HepG2 (cell line): ENCODE data around the gene METRN. TPM values are rescaled to one million over a fixed set of nuclear protein-coding genes. Genes with fewer than 3 reads are reported as not detected.

Experiments
- GPN1 ChIP-seq: sonication (generic); formaldehyde crosslinking; IDR thresholded peaks from 2 replicates; pipeline ENCODE4 v1.5.1; 2020; ENCODE audit warnings: missing genetic modification reagents, borderline replicate concordance
- HMG20B ChIP-seq: conservative IDR thresholded peaks from 2 replicates; pipeline ENCODE4 v1.6.1; 2016; ENCODE audit warnings: missing genetic modification reagents, missing compliant biosample characterization
- IKZF4 ChIP-seq: sonication (generic); formaldehyde crosslinking; IDR thresholded peaks from 2 replicates; pipeline ENCODE4 v1.5.1; 2020; ENCODE audit warnings: borderline replicate concordance, mild to moderate bottlenecking, low read depth, missing genetic modification reagents; ENCODE audit errors: not compliant biosample characterization
- IRX3 ChIP-seq: sonication (generic); formaldehyde crosslinking; IDR thresholded peaks from 2 replicates; pipeline ENCODE4 v1.8.1; 2023; ENCODE audit warnings: mild to moderate bottlenecking, low read depth, missing genetic modification reagents, borderline replicate concordance
- KAT7 ChIP-seq: IDR thresholded peaks from 2 replicates; pipeline ENCODE4 v1.6.1; 2018; ENCODE audit warnings: borderline replicate concordance, missing compliant biosample characterization
- LCORL ChIP-seq, 2 experiments: fragments of 450-650 bp in 1 of 2; sonication (generic) in 1 of 2; formaldehyde crosslinking in 1 of 2; IDR thresholded peaks; 2 replicates each; pipeline versions ENCODE4 v1.5.0 to v1.6.1; 2017 to 2020; ENCODE audit warnings: antibody characterized with exemption in 1 of 2, missing genetic modification reagents in 1 of 2
- MBNL3 ChIP-seq: fragments of 250-450 bp; sonication (Bioruptor Pico); conservative IDR thresholded peaks from 2 replicates; pipeline ENCODE4 v1.8.0; 2022; ENCODE audit warnings: mild to moderate bottlenecking, inconsistent platforms
- MTF1 ChIP-seq: sonication (generic); formaldehyde crosslinking; IDR thresholded peaks from 2 replicates; pipeline ENCODE4 v1.5.0; 2020; ENCODE audit warnings: missing genetic modification reagents
- POLR2A ChIP-seq, 2 experiments: IDR thresholded peaks; 2 replicates each; pipeline ENCODE4 v1.6.1; 2011; ENCODE audit warnings: low read depth in 2 of 2, low read length in 2 of 2, mild to moderate bottlenecking in 1 of 2, moderate library complexity in 1 of 2; ENCODE audit not compliant: insufficient read depth in 1 of 2
- SRSF9 ChIP-seq: fragments of 200-400 bp; formaldehyde crosslinking; IDR thresholded peaks from 2 replicates; pipeline ENCODE4 v1.6.1; 2018; ENCODE audit warnings: borderline replicate concordance, mild to moderate bottlenecking, low read depth, low read length; ENCODE audit not compliant: insufficient read depth, poor library complexity, severe bottlenecking
- SSRP1 ChIP-seq: IDR thresholded peaks from 2 replicates; pipeline ENCODE4 v1.6.1; 2016; ENCODE audit warnings: control low read depth
- TAF15 ChIP-seq: fragments of 200-400 bp; formaldehyde crosslinking; IDR thresholded peaks from one replicate; pipeline ENCODE4 v1.6.1; 2018; ENCODE audit warnings: mild to moderate bottlenecking, low read depth, low read length; ENCODE audit not compliant: poor library complexity, severe bottlenecking
- TEAD2 ChIP-seq: sonication (generic); formaldehyde crosslinking; IDR thresholded peaks from 2 replicates; pipeline ENCODE4 v1.9.0; 2021; ENCODE audit warnings: missing genetic modification reagents
- YEATS4 ChIP-seq: sonication (generic); formaldehyde crosslinking; IDR thresholded peaks from 2 replicates; pipeline ENCODE4 v1.4.0; 2020; ENCODE audit warnings: missing genetic modification reagents, borderline replicate concordance
- ZBTB42 ChIP-seq: sonication (generic); formaldehyde crosslinking; IDR thresholded peaks from 2 replicates; pipeline ENCODE4 v1.5.0; 2020; ENCODE audit warnings: mild to moderate bottlenecking, missing genetic modification reagents
- ZFX ChIP-seq: sonication (generic); formaldehyde crosslinking; IDR thresholded peaks from 2 replicates; pipeline ENCODE4 v1.4.0; 2020; ENCODE audit warnings: mild to moderate bottlenecking, low read depth, missing genetic modification reagents, moderate library complexity
- ZNF761 ChIP-seq: sonication (generic); formaldehyde crosslinking; conservative IDR thresholded peaks from 2 replicates; pipeline ENCODE4 v1.4.0; 2020; ENCODE audit warnings: mild to moderate bottlenecking, missing genetic modification reagents
- polyA plus RNA-seq, 8 experiments: library from polyadenylated mRNA; depleted of rRNA in 3 of 8; stranded (reverse) in 7 of 8; unstranded in 1 of 8; fragments of >200 nt; fragmentation: Illumina TruSeq in 4 of 8; extraction: Trizol in 4 of 8; gene quantifications; 2 replicates each; pipeline versions ENCODE4 v1.2.1 to v1.2.3, GENCODE V29; 2011 to 2016; ENCODE audit warnings: low read depth in 4 of 8, missing spikeins in 1 of 8, mixed read lengths in 1 of 8; ENCODE audit not compliant: insufficient read depth in 1 of 8
- total RNA-seq, 5 experiments: library from RNA; depleted of rRNA; stranded (reverse); fragments of >200 nt; fragmentation: Illumina TruSeq; extraction: Trizol; gene quantifications; 2 replicates each; pipeline ENCODE4 v1.2.3, GENCODE V29; 2016; ENCODE audit warnings: low read depth in 1 of 5
- TF ChIP-seq, protein P1 (sequence below): sonication (generic); formaldehyde crosslinking; IDR thresholded peaks from 2 replicates; pipeline ENCODE4 v1.8.0; 2022; ENCODE audit warnings: missing genetic modification reagents, mild to moderate bottlenecking, moderate library complexity, borderline replicate concordance
- TF ChIP-seq, protein P2 (sequence below): sonication (generic); formaldehyde crosslinking; IDR thresholded peaks from 2 replicates; pipeline ENCODE4 v1.4.0; 2020; ENCODE audit warnings: missing genetic modification reagents, mild to moderate bottlenecking, borderline replicate concordance
- TF ChIP-seq, protein P3 (sequence below): sonication (generic); formaldehyde crosslinking; IDR thresholded peaks from 2 replicates; pipeline ENCODE4 v1.5.1; 2020; ENCODE audit warnings: mild to moderate bottlenecking, moderate library complexity, missing genetic modification reagents
- TF ChIP-seq, protein P4 (sequence below): sonication (generic); formaldehyde crosslinking; IDR thresholded peaks from 2 replicates; pipeline ENCODE4 v1.8.1; 2022; ENCODE audit warnings: mild to moderate bottlenecking, missing genetic modification reagents

METRN gene
- total and polyA plus RNA-seq, 2 of the 13 experiments (the other 11 are each of a cell fraction or from before 2014, with no cell fraction given), result 25.5 to 46.1 TPM

DNA sequence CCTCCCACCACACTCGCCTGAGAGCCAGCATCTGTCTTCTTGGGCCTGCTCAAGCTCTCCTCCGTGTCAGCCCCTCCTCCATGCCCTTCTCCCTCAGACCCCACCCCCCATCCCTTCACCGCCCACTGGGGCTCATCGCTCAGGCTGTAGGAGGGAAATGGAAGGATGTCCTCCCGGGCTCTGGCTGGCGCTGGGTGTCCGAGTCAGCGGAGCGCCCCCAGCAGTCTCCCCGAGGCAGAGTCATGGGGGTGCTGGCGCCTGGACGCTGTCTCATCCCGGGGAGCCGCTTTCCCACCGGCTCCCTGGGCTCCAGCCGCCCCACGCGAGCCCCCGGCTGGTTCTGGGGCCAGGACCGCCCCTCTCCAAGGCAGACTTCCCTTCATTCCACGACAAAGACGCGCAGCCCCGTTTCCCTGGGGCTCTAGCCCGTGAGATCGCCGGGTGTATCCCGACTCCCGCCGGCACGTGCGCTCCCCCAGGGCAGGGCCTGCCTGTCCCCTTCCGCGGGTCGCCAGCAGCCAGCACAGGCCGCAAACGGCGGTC lies 5.6 kb downstream of the METRN start (continued):
- TF ChIP-seq, protein P1, sequence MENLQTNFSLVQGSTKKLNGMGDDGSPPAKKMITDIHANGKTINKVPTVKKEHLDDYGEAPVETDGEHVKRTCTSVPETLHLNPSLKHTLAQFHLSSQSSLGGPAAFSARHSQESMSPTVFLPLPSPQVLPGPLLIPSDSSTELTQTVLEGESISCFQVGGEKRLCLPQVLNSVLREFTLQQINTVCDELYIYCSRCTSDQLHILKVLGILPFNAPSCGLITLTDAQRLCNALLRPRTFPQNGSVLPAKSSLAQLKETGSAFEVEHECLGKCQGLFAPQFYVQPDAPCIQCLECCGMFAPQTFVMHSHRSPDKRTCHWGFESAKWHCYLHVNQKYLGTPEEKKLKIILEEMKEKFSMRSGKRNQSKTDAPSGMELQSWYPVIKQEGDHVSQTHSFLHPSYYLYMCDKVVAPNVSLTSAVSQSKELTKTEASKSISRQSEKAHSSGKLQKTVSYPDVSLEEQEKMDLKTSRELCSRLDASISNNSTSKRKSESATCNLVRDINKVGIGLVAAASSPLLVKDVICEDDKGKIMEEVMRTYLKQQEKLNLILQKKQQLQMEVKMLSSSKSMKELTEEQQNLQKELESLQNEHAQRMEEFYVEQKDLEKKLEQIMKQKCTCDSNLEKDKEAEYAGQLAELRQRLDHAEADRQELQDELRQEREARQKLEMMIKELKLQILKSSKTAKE (CRISPR knock-in tag), result 0 out of 2 replicates have a peak, but pooled peaks have one; percentile 45
- TF ChIP-seq POLR2A (IDR thresholded peaks at IDR 0.05; ENCODE audit: insufficient read depth in 1 of 2, low read depth in 2 of 2, low read length in 2 of 2), result no peak
- TF ChIP-seq, protein P2, sequence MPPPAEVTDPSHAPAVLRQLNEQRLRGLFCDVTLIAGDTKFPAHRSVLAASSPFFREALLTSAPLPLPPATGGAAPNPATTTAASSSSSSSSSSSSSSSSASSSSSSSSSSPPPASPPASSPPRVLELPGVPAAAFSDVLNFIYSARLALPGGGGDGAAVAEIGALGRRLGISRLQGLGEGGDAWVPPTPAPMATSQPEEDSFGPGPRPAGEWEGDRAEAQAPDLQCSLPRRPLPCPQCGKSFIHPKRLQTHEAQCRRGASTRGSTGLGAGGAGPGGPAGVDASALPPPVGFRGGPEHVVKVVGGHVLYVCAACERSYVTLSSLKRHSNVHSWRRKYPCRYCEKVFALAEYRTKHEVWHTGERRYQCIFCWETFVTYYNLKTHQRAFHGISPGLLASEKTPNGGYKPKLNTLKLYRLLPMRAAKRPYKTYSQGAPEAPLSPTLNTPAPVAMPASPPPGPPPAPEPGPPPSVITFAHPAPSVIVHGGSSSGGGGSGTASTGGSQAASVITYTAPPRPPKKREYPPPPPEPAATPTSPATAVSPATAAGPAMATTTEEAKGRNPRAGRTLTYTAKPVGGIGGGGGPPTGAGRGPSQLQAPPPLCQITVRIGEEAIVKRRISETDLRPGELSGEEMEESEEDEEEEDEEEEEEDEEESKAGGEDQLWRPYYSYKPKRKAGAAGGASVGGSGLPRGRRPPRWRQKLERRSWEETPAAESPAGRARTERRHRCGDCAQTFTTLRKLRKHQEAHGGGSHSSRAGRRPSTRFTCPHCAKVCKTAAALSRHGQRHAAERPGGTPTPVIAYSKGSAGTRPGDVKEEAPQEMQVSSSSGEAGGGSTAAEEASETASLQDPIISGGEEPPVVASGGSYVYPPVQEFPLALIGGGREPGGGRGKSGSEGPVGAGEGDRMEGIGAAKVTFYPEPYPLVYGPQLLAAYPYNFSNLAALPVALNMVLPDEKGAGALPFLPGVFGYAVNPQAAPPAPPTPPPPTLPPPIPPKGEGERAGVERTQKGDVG, result no peak
- TF ChIP-seq, protein P3, sequence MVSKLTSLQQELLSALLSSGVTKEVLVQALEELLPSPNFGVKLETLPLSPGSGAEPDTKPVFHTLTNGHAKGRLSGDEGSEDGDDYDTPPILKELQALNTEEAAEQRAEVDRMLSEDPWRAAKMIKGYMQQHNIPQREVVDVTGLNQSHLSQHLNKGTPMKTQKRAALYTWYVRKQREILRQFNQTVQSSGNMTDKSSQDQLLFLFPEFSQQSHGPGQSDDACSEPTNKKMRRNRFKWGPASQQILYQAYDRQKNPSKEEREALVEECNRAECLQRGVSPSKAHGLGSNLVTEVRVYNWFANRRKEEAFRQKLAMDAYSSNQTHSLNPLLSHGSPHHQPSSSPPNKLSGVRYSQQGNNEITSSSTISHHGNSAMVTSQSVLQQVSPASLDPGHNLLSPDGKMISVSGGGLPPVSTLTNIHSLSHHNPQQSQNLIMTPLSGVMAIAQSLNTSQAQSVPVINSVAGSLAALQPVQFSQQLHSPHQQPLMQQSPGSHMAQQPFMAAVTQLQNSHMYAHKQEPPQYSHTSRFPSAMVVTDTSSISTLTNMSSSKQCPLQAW (CRISPR knock-in tag), result no peak
- no peak for TF ChIP-seq HMG20B
- no peak for TF ChIP-seq ZNF761
- peak; percentile 39 for TF ChIP-seq TAF15
- TF ChIP-seq MBNL3 (CRISPR knock-in tag), result no peak
- TF ChIP-seq IKZF4, result no peak
- TF ChIP-seq IRX3, result no peak
- no peak for TF ChIP-seq KAT7 (CRISPR knock-in tag)
- TF ChIP-seq YEATS4, result no peak
- TF ChIP-seq GPN1 (CRISPR knock-in tag), result no peak
- TF ChIP-seq MTF1 (CRISPR knock-in tag), result no peak
- no peak for TF ChIP-seq ZFX
- TF ChIP-seq ZBTB42, result no peak
- TF ChIP-seq TEAD2, result no peak
- no peak for TF ChIP-seq SRSF9
- no peak for TF ChIP-seq LCORL (IDR thresholded peaks at IDR 0.05)
- TF ChIP-seq LCORL (CRISPR knock-in tag; IDR thresholded peaks at IDR 0.05), result peak; percentile 50; the same call in 1 of the 2 replicates
- no peak for TF ChIP-seq SSRP1
- TF ChIP-seq, protein P4, sequence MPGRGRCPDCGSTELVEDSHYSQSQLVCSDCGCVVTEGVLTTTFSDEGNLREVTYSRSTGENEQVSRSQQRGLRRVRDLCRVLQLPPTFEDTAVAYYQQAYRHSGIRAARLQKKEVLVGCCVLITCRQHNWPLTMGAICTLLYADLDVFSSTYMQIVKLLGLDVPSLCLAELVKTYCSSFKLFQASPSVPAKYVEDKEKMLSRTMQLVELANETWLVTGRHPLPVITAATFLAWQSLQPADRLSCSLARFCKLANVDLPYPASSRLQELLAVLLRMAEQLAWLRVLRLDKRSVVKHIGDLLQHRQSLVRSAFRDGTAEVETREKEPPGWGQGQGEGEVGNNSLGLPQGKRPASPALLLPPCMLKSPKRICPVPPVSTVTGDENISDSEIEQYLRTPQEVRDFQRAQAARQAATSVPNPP, result no peak; the same call in 1 of the 2 replicates
